WTC11 (cell line): ENCODE measurements around the gene NTPCR. TPM values are rescaled to one million over a fixed set of nuclear protein-coding genes. Genes with fewer than 3 reads are reported as not detected.

ENCODE experiments used
- ATAC-seq: fragments of 200-7000 bp; cut with Tn5 transposase; 2 replicates; pipeline ENCODE4 v1.10.0; 2021; ENCODE audit warnings: mild to moderate bottlenecking, moderate library complexity
- CTCF ChIA-PET: fragments of 300-600 bp; sonication (Branson Sonifier 250); formaldehyde crosslinking; loops from one replicate; lab custom pipeline; 2021; ENCODE audit warnings: antibody characterized with exemption; lab: Charles Lee
- POLR2A ChIA-PET: fragments of 350-600 bp; sonication (Branson Sonifier 250); formaldehyde crosslinking; loops from one replicate; lab custom pipeline; 2021; ENCODE audit warnings: antibody characterized with exemption; lab: Charles Lee
- DNase-seq: peaks from one replicate; pipeline ENCODE4 v3.0.0; 2021; ENCODE audit warnings: low spot score
- H3K27ac Mint-ChIP-seq: 2 replicates; pipeline ENCODE4 v1.8.0; 2021; ENCODE audit warnings: mixed read lengths
- H3K27me3 Mint-ChIP-seq: 2 replicates; pipeline ENCODE4 v1.8.0; 2021; ENCODE audit warnings: low read depth, mild to moderate bottlenecking, moderate library complexity, mixed read lengths
- H3K36me3 Mint-ChIP-seq: 2 replicates; pipeline ENCODE4 v1.8.0; 2021; ENCODE audit warnings: mixed read lengths
- H3K4me1 Mint-ChIP-seq: 2 replicates; pipeline ENCODE4 v1.8.0; 2022; ENCODE audit warnings: mixed read lengths
- H3K4me3 Mint-ChIP-seq: 2 replicates; pipeline ENCODE4 v1.8.0; 2021; ENCODE audit warnings: mild to moderate bottlenecking, moderate library complexity, mixed read lengths
- H3K9me3 Mint-ChIP-seq: 2 replicates; pipeline ENCODE4 v1.8.0; 2021; ENCODE audit warnings: mixed read lengths
- CBFB ChIP-seq: sonication (generic); formaldehyde crosslinking; IDR thresholded peaks from 2 replicates; pipeline ENCODE4 v1.8.1; 2022; ENCODE audit warnings: mild to moderate bottlenecking, low read depth, missing genetic modification reagents
- ELF4 ChIP-seq: sonication (generic); formaldehyde crosslinking; IDR thresholded peaks from 2 replicates; pipeline ENCODE4 v1.8.1; 2022; ENCODE audit warnings: low read depth, mild to moderate bottlenecking, moderate library complexity, missing genetic modification reagents
- ESRRA ChIP-seq: sonication (generic); formaldehyde crosslinking; IDR thresholded peaks from 2 replicates; pipeline ENCODE4 v1.8.1; 2022; ENCODE audit warnings: mild to moderate bottlenecking, missing genetic modification reagents, borderline replicate concordance
- GABPB1 ChIP-seq: sonication (generic); formaldehyde crosslinking; IDR thresholded peaks from 2 replicates; pipeline ENCODE4 v1.8.1; 2023; ENCODE audit warnings: mild to moderate bottlenecking, missing genetic modification reagents
- NR3C1 ChIP-seq: sonication (generic); formaldehyde crosslinking; conservative IDR thresholded peaks from 2 replicates; pipeline ENCODE4 v1.8.1; 2023; ENCODE audit warnings: low read depth, mild to moderate bottlenecking, missing genetic modification reagents
- PRDM15 ChIP-seq: sonication (generic); formaldehyde crosslinking; IDR thresholded peaks from 2 replicates; pipeline ENCODE4 v1.8.0; 2022; ENCODE audit warnings: missing genetic modification reagents
- SMAD4 ChIP-seq: sonication (generic); formaldehyde crosslinking; IDR thresholded peaks from 2 replicates; pipeline ENCODE4 v1.8.0; 2022; ENCODE audit warnings: mild to moderate bottlenecking, missing genetic modification reagents
- STAT6 ChIP-seq: sonication (generic); formaldehyde crosslinking; conservative IDR thresholded peaks from 2 replicates; pipeline ENCODE4 v1.8.1; 2023; ENCODE audit warnings: mild to moderate bottlenecking, low read depth, missing genetic modification reagents, moderate library complexity
- TEAD1 ChIP-seq: sonication (generic); formaldehyde crosslinking; IDR thresholded peaks from 2 replicates; pipeline ENCODE4 v1.8.0; 2022; ENCODE audit warnings: mild to moderate bottlenecking, missing genetic modification reagents
- ZBTB21 ChIP-seq: sonication (generic); formaldehyde crosslinking; IDR thresholded peaks from 2 replicates; pipeline ENCODE4 v1.8.1; 2023; ENCODE audit warnings: mild to moderate bottlenecking, missing genetic modification reagents, borderline replicate concordance
- ZBTB43 ChIP-seq: sonication (generic); formaldehyde crosslinking; IDR thresholded peaks from 2 replicates; pipeline ENCODE4 v1.8.1; 2023; ENCODE audit warnings: mild to moderate bottlenecking, missing genetic modification reagents
- ZMAT4 ChIP-seq: fragments of 250-450 bp; sonication (Bioruptor Pico); IDR thresholded peaks from 2 replicates; pipeline ENCODE4 v1.9.0; 2021; ENCODE audit warnings: mild to moderate bottlenecking
- ZNF219 ChIP-seq: sonication (generic); formaldehyde crosslinking; IDR thresholded peaks from 2 replicates; pipeline ENCODE4 v1.8.0; 2023; ENCODE audit warnings: missing genetic modification reagents, mild to moderate bottlenecking, borderline replicate concordance
- total RNA-seq: library from RNA; stranded (reverse); gene quantifications from 3 replicates; pipeline ENCODE4 v1.2.3, GENCODE V29; 2021
- TF ChIP-seq, protein P1 (sequence below): fragments of 250-450 bp; sonication (Bioruptor Pico); IDR thresholded peaks from 2 replicates; pipeline ENCODE4 v2.1.2; 2022; ENCODE audit warnings: mild to moderate bottlenecking, moderate library complexity
- TF ChIP-seq, protein P2 (sequence below): sonication (generic); formaldehyde crosslinking; IDR thresholded peaks from 2 replicates; pipeline ENCODE4 v1.8.1; 2023; ENCODE audit warnings: mild to moderate bottlenecking, missing genetic modification reagents
- TF ChIP-seq, protein P3 (sequence below): sonication (generic); formaldehyde crosslinking; IDR thresholded peaks from 2 replicates; pipeline ENCODE4 v1.8.0; 2022; ENCODE audit warnings: mild to moderate bottlenecking, missing genetic modification reagents
- TF ChIP-seq, protein P4 (sequence below): sonication (generic); formaldehyde crosslinking; IDR thresholded peaks from 2 replicates; pipeline ENCODE4 v1.8.0; 2022; ENCODE audit warnings: mild to moderate bottlenecking, missing genetic modification reagents
- TF ChIP-seq, protein P5 (sequence below): sonication (generic); formaldehyde crosslinking; IDR thresholded peaks from 2 replicates; pipeline ENCODE4 v1.8.1; 2022; ENCODE audit warnings: low read depth, missing genetic modification reagents, borderline replicate concordance
- TF ChIP-seq, protein P6 (sequence below): fragments of 200-600 bp; IDR thresholded peaks from 2 replicates; pipeline ENCODE4 v1.8.0; 2022; ENCODE audit warnings: antibody characterized with exemption

The NTPCR gene
- total RNA-seq, 1 experiment from 2014 or later = 102 TPM

GRCh38 chr1:232998646-232999045, 48.2 kb downstream of the NTPCR start:
- H3K27ac Mint-ChIP-seq = no peak overlapping the region
- H3K36me3 Mint-ChIP-seq = peaks cover 83% of the 10 kb centered on the region
- ATAC-seq (no peak), DNase-seq (no peak)
- H3K9me3 Mint-ChIP-seq = peaks cover 29% of the 10 kb centered on the region
- ChIA-PET POLR2A (no interaction called here), CTCF (no interaction called here)
- H3K4me3 Mint-ChIP-seq = no peak overlapping the region
- H3K4me1 Mint-ChIP-seq = 0 out of 2 replicates have a peak, but pooled peaks cover 3% of the 10 kb centered on the region
- no peaks in the 10 kb centered on the region for H3K27me3 Mint-ChIP-seq
- no peak for TF ChIP-seq PRDM15
- TF ChIP-seq NR3C1 = no peak
- TF ChIP-seq, protein P1, sequence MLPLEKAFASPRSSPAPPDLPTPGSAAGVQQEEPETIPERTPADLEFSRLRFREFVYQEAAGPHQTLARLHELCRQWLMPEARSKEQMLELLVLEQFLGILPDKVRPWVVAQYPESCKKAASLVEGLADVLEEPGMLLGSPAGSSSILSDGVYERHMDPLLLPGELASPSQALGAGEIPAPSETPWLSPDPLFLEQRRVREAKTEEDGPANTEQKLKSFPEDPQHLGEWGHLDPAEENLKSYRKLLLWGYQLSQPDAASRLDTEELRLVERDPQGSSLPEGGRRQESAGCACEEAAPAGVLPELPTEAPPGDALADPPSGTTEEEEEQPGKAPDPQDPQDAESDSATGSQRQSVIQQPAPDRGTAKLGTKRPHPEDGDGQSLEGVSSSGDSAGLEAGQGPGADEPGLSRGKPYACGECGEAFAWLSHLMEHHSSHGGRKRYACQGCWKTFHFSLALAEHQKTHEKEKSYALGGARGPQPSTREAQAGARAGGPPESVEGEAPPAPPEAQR (CRISPR knock-in tag) = no peak
- no peak for TF ChIP-seq ELF4 (CRISPR knock-in tag)
- TF ChIP-seq ZNF219 (CRISPR knock-in tag) = no peak
- TF ChIP-seq, protein P2, sequence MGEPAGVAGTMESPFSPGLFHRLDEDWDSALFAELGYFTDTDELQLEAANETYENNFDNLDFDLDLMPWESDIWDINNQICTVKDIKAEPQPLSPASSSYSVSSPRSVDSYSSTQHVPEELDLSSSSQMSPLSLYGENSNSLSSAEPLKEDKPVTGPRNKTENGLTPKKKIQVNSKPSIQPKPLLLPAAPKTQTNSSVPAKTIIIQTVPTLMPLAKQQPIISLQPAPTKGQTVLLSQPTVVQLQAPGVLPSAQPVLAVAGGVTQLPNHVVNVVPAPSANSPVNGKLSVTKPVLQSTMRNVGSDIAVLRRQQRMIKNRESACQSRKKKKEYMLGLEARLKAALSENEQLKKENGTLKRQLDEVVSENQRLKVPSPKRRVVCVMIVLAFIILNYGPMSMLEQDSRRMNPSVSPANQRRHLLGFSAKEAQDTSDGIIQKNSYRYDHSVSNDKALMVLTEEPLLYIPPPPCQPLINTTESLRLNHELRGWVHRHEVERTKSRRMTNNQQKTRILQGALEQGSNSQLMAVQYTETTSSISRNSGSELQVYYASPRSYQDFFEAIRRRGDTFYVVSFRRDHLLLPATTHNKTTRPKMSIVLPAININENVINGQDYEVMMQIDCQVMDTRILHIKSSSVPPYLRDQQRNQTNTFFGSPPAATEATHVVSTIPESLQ (CRISPR knock-in tag) = no peak
- TF ChIP-seq, protein P3, sequence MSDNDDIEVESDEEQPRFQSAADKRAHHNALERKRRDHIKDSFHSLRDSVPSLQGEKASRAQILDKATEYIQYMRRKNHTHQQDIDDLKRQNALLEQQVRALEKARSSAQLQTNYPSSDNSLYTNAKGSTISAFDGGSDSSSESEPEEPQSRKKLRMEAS (CRISPR knock-in tag) = no peak
- no peak for TF ChIP-seq ZMAT4 (CRISPR knock-in tag)
- no peak for TF ChIP-seq STAT6
- TF ChIP-seq CBFB (CRISPR knock-in tag) = no peak
- TF ChIP-seq ESRRA (CRISPR knock-in tag) = no peak
- no peak for TF ChIP-seq SMAD4 (CRISPR knock-in tag)
- TF ChIP-seq ZBTB43 (CRISPR knock-in tag) = no peak
- TF ChIP-seq, protein P4, sequence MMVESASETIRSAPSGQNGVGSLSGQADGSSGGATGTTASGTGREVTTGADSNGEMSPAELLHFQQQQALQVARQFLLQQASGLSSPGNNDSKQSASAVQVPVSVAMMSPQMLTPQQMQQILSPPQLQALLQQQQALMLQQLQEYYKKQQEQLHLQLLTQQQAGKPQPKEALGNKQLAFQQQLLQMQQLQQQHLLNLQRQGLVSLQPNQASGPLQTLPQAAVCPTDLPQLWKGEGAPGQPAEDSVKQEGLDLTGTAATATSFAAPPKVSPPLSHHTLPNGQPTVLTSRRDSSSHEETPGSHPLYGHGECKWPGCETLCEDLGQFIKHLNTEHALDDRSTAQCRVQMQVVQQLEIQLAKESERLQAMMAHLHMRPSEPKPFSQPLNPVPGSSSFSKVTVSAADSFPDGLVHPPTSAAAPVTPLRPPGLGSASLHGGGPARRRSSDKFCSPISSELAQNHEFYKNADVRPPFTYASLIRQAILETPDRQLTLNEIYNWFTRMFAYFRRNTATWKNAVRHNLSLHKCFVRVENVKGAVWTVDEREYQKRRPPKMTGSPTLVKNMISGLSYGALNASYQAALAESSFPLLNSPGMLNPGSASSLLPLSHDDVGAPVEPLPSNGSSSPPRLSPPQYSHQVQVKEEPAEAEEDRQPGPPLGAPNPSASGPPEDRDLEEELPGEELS = no peak
- TF ChIP-seq, protein P5, sequence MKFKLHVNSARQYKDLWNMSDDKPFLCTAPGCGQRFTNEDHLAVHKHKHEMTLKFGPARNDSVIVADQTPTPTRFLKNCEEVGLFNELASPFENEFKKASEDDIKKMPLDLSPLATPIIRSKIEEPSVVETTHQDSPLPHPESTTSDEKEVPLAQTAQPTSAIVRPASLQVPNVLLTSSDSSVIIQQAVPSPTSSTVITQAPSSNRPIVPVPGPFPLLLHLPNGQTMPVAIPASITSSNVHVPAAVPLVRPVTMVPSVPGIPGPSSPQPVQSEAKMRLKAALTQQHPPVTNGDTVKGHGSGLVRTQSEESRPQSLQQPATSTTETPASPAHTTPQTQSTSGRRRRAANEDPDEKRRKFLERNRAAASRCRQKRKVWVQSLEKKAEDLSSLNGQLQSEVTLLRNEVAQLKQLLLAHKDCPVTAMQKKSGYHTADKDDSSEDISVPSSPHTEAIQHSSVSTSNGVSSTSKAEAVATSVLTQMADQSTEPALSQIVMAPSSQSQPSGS (CRISPR knock-in tag) = no peak
- TF ChIP-seq ZBTB21 (CRISPR knock-in tag) = no peak
- TF ChIP-seq TEAD1 (CRISPR knock-in tag) = no peak
- TF ChIP-seq, protein P6, sequence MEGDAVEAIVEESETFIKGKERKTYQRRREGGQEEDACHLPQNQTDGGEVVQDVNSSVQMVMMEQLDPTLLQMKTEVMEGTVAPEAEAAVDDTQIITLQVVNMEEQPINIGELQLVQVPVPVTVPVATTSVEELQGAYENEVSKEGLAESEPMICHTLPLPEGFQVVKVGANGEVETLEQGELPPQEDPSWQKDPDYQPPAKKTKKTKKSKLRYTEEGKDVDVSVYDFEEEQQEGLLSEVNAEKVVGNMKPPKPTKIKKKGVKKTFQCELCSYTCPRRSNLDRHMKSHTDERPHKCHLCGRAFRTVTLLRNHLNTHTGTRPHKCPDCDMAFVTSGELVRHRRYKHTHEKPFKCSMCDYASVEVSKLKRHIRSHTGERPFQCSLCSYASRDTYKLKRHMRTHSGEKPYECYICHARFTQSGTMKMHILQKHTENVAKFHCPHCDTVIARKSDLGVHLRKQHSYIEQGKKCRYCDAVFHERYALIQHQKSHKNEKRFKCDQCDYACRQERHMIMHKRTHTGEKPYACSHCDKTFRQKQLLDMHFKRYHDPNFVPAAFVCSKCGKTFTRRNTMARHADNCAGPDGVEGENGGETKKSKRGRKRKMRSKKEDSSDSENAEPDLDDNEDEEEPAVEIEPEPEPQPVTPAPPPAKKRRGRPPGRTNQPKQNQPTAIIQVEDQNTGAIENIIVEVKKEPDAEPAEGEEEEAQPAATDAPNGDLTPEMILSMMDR = no peak
- TF ChIP-seq GABPB1 (CRISPR knock-in tag) = no peak
